Measurements from ENCODE around the gene MREG. TPM values are rescaled to one million over a fixed set of nuclear protein-coding genes. Genes with fewer than 3 reads are reported as not detected.
"Not testable (repeated sequence)": the region's sequence is repeated elsewhere in the genome, so short reads cannot be mapped to it uniquely, and the experiment has no call there.

The MREG gene
- total and polyA plus RNA-seq, 2 experiments from 2014 or later: 1.3 to 1.6 TPM

DNA sequence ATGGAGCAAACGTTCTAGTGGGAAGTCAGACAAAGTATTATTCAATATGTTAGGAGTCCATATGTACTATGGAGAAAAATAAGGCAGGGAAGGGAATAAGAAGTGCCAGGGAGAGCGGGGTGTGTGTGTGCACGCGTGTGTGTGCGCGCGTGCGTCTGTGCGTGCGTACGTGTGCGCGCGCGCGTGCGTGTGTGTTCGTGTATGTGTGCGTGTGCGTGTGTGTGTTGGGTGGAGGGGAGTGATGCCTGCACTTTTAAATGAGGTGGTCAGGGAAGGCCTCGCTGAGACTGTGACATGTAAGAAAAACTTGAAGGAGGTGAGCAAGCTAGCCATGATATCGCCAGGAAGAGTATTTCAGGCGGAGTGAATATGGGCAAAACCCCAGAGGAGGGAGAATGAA lies 1.6 kb upstream of the MREG start:
- no peak overlapping the region for H3K27ac ChIP-seq
- no peaks in the 10 kb centered on the region for H3K9me3 ChIP-seq (ENCODE audit: low read depth)
- TF ChIP-seq, protein P1, sequence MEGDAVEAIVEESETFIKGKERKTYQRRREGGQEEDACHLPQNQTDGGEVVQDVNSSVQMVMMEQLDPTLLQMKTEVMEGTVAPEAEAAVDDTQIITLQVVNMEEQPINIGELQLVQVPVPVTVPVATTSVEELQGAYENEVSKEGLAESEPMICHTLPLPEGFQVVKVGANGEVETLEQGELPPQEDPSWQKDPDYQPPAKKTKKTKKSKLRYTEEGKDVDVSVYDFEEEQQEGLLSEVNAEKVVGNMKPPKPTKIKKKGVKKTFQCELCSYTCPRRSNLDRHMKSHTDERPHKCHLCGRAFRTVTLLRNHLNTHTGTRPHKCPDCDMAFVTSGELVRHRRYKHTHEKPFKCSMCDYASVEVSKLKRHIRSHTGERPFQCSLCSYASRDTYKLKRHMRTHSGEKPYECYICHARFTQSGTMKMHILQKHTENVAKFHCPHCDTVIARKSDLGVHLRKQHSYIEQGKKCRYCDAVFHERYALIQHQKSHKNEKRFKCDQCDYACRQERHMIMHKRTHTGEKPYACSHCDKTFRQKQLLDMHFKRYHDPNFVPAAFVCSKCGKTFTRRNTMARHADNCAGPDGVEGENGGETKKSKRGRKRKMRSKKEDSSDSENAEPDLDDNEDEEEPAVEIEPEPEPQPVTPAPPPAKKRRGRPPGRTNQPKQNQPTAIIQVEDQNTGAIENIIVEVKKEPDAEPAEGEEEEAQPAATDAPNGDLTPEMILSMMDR (IDR thresholded peaks at IDR 0.05; ENCODE audit: low read depth, low read length): no peak
- peaks cover 10% of the 10 kb centered on the region for H3K4me1 ChIP-seq (ENCODE audit: low read depth)
- no peak overlapping the region for H3K4me3 ChIP-seq
- no peak for DNase-seq (ENCODE audit: low read depth in 1 of 2, low spot score in 1 of 2)
- H3K27me3 ChIP-seq: no peaks in the 10 kb centered on the region
- H3K36me3 ChIP-seq: no peaks in the 10 kb centered on the region

DNA sequence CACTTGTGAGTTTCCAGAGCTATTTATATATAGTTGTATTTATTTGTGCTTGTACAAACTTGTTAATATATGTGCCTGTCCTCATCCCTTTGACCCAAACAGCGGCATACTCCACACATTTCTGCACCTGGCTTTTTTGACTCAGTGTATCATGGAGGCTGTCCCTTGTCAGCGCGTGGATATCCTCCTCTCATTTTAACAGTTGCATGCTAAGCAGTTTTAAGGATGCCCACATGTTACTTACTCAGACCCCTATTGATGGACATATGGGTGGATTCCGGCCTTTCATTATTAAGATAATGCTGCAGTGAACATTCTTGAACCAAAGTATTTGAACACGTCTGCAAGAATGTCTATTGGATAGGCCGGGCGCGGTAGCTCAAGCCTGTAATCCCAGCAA lies 655 bp upstream of the MREG start:
- TF ChIP-seq, protein P1 (IDR thresholded peaks at IDR 0.05; ENCODE audit: low read depth, low read length): no peak
- H3K27ac ChIP-seq: no peak overlapping the region
- no peaks in the 10 kb centered on the region for H3K9me3 ChIP-seq (ENCODE audit: low read depth)
- H3K36me3 ChIP-seq: no peaks in the 10 kb centered on the region
- H3K4me3 ChIP-seq: peak overlapping the region; percentile 61
- H3K4me1 ChIP-seq (ENCODE audit: low read depth): peaks cover 10% of the 10 kb centered on the region
- DNase-seq (ENCODE audit: low read depth in 1 of 2, low spot score in 1 of 2): no peak
- no peaks in the 10 kb centered on the region for H3K27me3 ChIP-seq

DNA sequence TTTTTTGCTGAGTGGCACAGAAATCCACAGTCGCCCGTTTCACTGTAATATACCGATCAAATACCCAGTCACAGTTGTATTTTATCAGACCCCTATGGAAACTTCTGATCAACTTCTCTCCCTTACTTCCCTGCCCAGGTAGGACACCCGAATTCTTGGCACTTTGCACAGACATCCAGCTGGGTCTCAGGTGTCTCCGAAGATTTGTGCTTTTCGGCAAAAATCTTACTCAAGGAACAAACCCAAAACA lies 596 bp downstream of the MREG start:
- TF ChIP-seq, protein P1 (IDR thresholded peaks at IDR 0.05; ENCODE audit: low read depth, low read length): no peak
- H3K27ac ChIP-seq: no peak overlapping the region
- DNase-seq (ENCODE audit: low read depth in 1 of 2, low spot score in 1 of 2): no peak

DNA sequence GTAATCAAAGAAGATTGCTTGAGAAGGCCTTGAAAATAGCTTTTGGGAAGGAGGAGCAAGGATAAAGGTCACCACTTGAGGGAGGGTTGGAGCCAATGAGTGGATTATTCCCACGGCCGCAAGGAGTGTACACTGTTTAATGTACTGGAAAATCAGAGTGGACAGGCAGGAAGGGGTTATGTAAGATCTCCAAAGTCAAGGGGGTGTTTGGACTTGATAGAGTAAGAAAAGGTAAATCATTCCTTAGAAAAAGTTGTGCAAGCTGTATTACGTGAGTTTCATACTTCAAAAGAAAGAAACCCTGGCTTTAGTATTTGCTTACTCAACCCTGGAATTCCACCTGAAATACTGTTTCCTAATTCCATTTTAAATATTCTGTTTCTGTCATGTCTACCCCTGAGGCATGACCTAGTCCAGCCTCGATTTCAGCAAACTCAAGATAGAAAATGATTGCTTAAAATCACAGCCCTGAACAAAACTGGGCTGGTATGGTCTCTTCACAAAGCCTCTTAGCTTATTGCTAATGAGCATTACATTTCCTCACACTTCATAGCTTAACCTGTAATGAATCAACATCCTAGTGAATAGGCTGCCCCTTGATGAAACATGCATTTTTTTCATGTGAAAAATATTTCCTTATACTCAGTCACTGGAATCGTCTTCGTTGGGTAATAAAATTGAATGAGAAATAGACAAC lies 1.1 kb downstream of the MREG start:
- Histone ChIP-seq H3K4me3 (peak overlapping the region; percentile 61), H3K27ac (no peak overlapping the region), H3K4me1 (ENCODE audit: low read depth) (peaks cover 10% of the 10 kb centered on the region), H3K36me3 (no peaks in the 10 kb centered on the region), H3K9me3 (ENCODE audit: low read depth) (no peaks in the 10 kb centered on the region), H3K27me3 (no peaks in the 10 kb centered on the region)
- TF ChIP-seq, protein P1 (IDR thresholded peaks at IDR 0.05; ENCODE audit: low read depth, low read length): peak; percentile 6
- DNase-seq (ENCODE audit: low read depth in 1 of 2, low spot score in 1 of 2): no peak

More for the DNA sequence above, 596 bp downstream of the MREG start:
- no peaks in the 10 kb centered on the region for H3K27me3 ChIP-seq
- H3K36me3 ChIP-seq: no peaks in the 10 kb centered on the region
- peak overlapping the region; percentile 61 for H3K4me3 ChIP-seq
- no peaks in the 10 kb centered on the region for H3K9me3 ChIP-seq (ENCODE audit: low read depth)
- peaks cover 10% of the 10 kb centered on the region for H3K4me1 ChIP-seq (ENCODE audit: low read depth)

DNA sequence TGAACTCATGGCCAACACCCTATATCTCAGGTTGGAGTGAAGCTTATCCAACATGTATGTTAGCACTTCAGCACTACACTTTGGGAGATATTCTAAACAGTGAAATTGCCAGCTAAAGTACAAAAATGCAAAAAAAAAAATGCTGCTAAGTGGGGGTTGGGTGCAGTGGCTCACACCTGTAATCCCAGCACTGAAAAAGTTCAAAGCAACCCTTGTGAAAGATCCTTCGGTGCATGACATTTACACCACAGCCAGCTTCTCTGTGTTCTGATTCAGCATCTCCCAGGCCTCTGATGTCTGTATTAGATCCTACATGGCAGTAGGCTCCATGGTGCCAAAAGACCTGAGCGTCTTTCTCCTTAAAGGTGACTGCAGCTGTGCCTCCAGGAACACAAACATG lies 4.1 kb downstream of the MREG start:
- H3K27me3 ChIP-seq; DNase-seq (ENCODE audit: low read depth in 1 of 2, low spot score in 1 of 2); H3K36me3 ChIP-seq; H3K4me3 ChIP-seq; H3K27ac ChIP-seq; H3K9me3 ChIP-seq (ENCODE audit: low read depth); H3K4me1 ChIP-seq (ENCODE audit: low read depth): not testable (repeated sequence)

DNA sequence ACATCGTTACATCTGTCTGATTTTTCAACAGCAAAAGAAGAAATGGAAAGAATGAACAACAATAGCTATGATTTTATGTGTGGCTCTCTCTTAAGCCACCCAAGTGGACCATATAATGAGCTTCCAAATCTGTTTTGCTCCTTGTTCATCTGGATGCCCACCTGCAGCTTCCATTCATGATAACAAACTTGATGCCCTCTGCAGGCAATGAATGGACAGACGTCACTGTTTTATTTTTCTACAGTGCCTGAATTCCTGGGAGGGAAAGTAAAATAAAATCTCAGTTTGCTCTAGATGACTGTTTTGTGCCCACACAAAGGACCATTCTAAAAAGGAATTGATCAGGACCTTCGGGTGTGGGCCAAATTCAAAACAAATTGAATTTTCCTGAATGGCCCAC lies 5.0 kb downstream of the MREG start:
- H3K9me3 ChIP-seq (ENCODE audit: low read depth): no peaks in the 10 kb centered on the region
- DNase-seq (ENCODE audit: low read depth in 1 of 2, low spot score in 1 of 2): no peak
- H3K27ac ChIP-seq: no peak overlapping the region
- peaks cover 10% of the 10 kb centered on the region for H3K4me1 ChIP-seq (ENCODE audit: low read depth)
- H3K4me3 ChIP-seq: no peak overlapping the region
- TF ChIP-seq, protein P1 (IDR thresholded peaks at IDR 0.05; ENCODE audit: low read depth, low read length): no peak
- H3K36me3 ChIP-seq: no peaks in the 10 kb centered on the region
- H3K27me3 ChIP-seq: no peaks in the 10 kb centered on the region
